ENCODE measurements around the gene REX1BD. TPM values are rescaled to one million over a fixed set of nuclear protein-coding genes. Genes with fewer than 3 reads are reported as not detected.
A peak's percentile ranks its signal among the peaks of the same experiment; 100 is the strongest.

The REX1BD gene
- total RNA-seq, 2 experiments from 2014 or later, result 105 to 109 TPM

GRCh38 chr19:18618236-18618635 is 29.6 kb downstream of the REX1BD start:
- H3K27ac Mint-ChIP-seq, result no peak overlapping the region
- DNase-seq (no peak), ATAC-seq (ENCODE audit: low read depth) (no peak)
- no peak overlapping the region for H3K4me3 Mint-ChIP-seq
- H3K27me3 Mint-ChIP-seq, result peaks cover 32% of the 10 kb centered on the region
- H3K9me3 Mint-ChIP-seq, result no peaks in the 10 kb centered on the region
- H3K36me3 Mint-ChIP-seq, result no peaks in the 10 kb centered on the region
- H3K4me1 Mint-ChIP-seq, result peaks cover 3% of the 10 kb centered on the region
- POLR2A ChIA-PET, result no interaction called here

GRCh38 chr19:18620311-18620710 is 31.7 kb downstream of the REX1BD start:
- POLR2A ChIA-PET, result interaction anchor here (0.7 kb wide), 1 partner anchor 696 kb away, joined by 3 read pairs; no protein-coding TSS in a partner anchor
- Mint-ChIP-seq H3K27me3 (peaks cover 15% of the 10 kb centered on the region), H3K4me1 (peaks cover 1% of the 10 kb centered on the region), H3K4me3 (no peak overlapping the region), H3K27ac (no peak overlapping the region), H3K9me3 (no peaks in the 10 kb centered on the region), H3K36me3 (no peaks in the 10 kb centered on the region)
- DNase-seq, result no peak
- ATAC-seq (ENCODE audit: low read depth), result no peak

GRCh38 chr19:18620902-18621301 is 32.3 kb downstream of the REX1BD start:
- peaks cover 12% of the 10 kb centered on the region for H3K27me3 Mint-ChIP-seq
- no peak for DNase-seq
- H3K36me3 Mint-ChIP-seq, result no peaks in the 10 kb centered on the region
- no peaks in the 10 kb centered on the region for H3K9me3 Mint-ChIP-seq
- ATAC-seq (ENCODE audit: low read depth), result no peak
- POLR2A ChIA-PET, result interaction anchor here (0.7 kb wide), 1 partner anchor 18 kb away, joined by 3 read pairs; no protein-coding TSS in a partner anchor
- H3K27ac Mint-ChIP-seq, result no peak overlapping the region
- H3K4me1 Mint-ChIP-seq, result peaks cover 1% of the 10 kb centered on the region
- no peak overlapping the region for H3K4me3 Mint-ChIP-seq

GRCh38 chr19:18626906-18627305 is 38.3 kb downstream of the REX1BD start:
- Mint-ChIP-seq H3K4me1 (peaks cover 1% of the 10 kb centered on the region), H3K27me3 (peaks cover 7% of the 10 kb centered on the region), H3K4me3 (no peak overlapping the region), H3K36me3 (no peaks in the 10 kb centered on the region), H3K9me3 (no peaks in the 10 kb centered on the region), H3K27ac (no peak overlapping the region)
- no peak for ATAC-seq (ENCODE audit: low read depth)
- no peak for DNase-seq
- POLR2A ChIA-PET, result no interaction called here

- Mint-ChIP-seq H3K4me3 (no peak overlapping the region), H3K36me3 (no peaks in the 10 kb centered on the region), H3K27me3 (peaks cover under 1% of the 10 kb centered on the region), H3K9me3 (no peaks in the 10 kb centered on the region), H3K27ac (no peak overlapping the region), H3K4me1 (no peaks in the 10 kb centered on the region)
- POLR2A ChIA-PET, result interaction anchor here (1.0 kb wide), 1 partner anchor 53 kb away, joined by 3 read pairs; no protein-coding TSS in a partner anchor
- ATAC-seq (ENCODE audit: low read depth) (no peak), DNase-seq (no peak)
These were observed 40.8 kb downstream of the REX1BD start for GRCh38 chr19:18629166-18630088.

- DNase-seq, result no peak
- Mint-ChIP-seq H3K4me1 (peaks cover 23% of the 10 kb centered on the region), H3K9me3 (no peaks in the 10 kb centered on the region), H3K27ac (no peak overlapping the region), H3K4me3 (no peak overlapping the region), H3K27me3 (peaks cover 9% of the 10 kb centered on the region), H3K36me3 (no peaks in the 10 kb centered on the region)
- ATAC-seq (ENCODE audit: low read depth), result no peak
- POLR2A ChIA-PET, result no interaction called here
These were observed 44.7 kb downstream of the REX1BD start for GRCh38 chr19:18633321-18633720.

- DNase-seq, result no peak
- Mint-ChIP-seq H3K27ac (no peak overlapping the region), H3K27me3 (peaks cover 9% of the 10 kb centered on the region), H3K9me3 (no peaks in the 10 kb centered on the region), H3K4me1 (peaks cover 24% of the 10 kb centered on the region), H3K4me3 (no peak overlapping the region), H3K36me3 (peaks cover 2% of the 10 kb centered on the region)
- POLR2A ChIA-PET, result interaction anchor here (1.2 kb wide), 1 partner anchor 46 kb away, joined by 3 read pairs; the partner anchor contains the start of gene REX1BD
- ATAC-seq (ENCODE audit: low read depth), result no peak
These were observed 46.2 kb downstream of the REX1BD start for GRCh38 chr19:18634612-18635297.

- H3K9me3 Mint-ChIP-seq, result no peaks in the 10 kb centered on the region
- H3K4me1 Mint-ChIP-seq, result peaks cover 24% of the 10 kb centered on the region
- POLR2A ChIA-PET, result no interaction called here
- H3K4me3 Mint-ChIP-seq, result peak overlapping the region; percentile 82
- peaks cover 9% of the 10 kb centered on the region for H3K27me3 Mint-ChIP-seq
- ATAC-seq (ENCODE audit: low read depth) (no peak), DNase-seq (no peak)
- peak overlapping the region; percentile 85 for H3K27ac Mint-ChIP-seq
- H3K36me3 Mint-ChIP-seq, result peaks cover 2% of the 10 kb centered on the region
These were observed 47.2 kb downstream of the REX1BD start for GRCh38 chr19:18635831-18636182.

GRCh38 chr19:18636183-18636968 is 47.8 kb downstream of the REX1BD start:
- ATAC-seq (ENCODE audit: low read depth) (peak; percentile 94), DNase-seq (peak; percentile 99)
- peak overlapping the region; percentile 85 for H3K27ac Mint-ChIP-seq
- no peaks in the 10 kb centered on the region for H3K9me3 Mint-ChIP-seq
- peaks cover 9% of the 10 kb centered on the region for H3K27me3 Mint-ChIP-seq
- peaks cover 2% of the 10 kb centered on the region for H3K36me3 Mint-ChIP-seq
- H3K4me3 Mint-ChIP-seq, result peak overlapping the region; percentile 82
- POLR2A ChIA-PET, result no interaction called here
- peaks cover 24% of the 10 kb centered on the region for H3K4me1 Mint-ChIP-seq

GRCh38 chr19:18636969-18637629 is 48.5 kb downstream of the REX1BD start, which contains the start of gene KLHL26:
Gene KLHL26, plus strand, starts transcription at chr19:18637028. Its CDS starts 27 bp downstream, at chr19:18637055.
- peak; percentile 42 for DNase-seq
- POLR2A ChIA-PET, result no interaction called here

GRCh38 chr19:18637673-18638630 is 49.4 kb downstream of the REX1BD start:
- H3K27me3 Mint-ChIP-seq, result peaks cover 9% of the 10 kb centered on the region
- DNase-seq (no peak), ATAC-seq (ENCODE audit: low read depth) (no peak)
- H3K4me1 Mint-ChIP-seq, result peaks cover 24% of the 10 kb centered on the region
- POLR2A ChIA-PET, result no interaction called here
- peak overlapping the region; percentile 82 for H3K4me3 Mint-ChIP-seq
- no peaks in the 10 kb centered on the region for H3K9me3 Mint-ChIP-seq
- peaks cover 2% of the 10 kb centered on the region for H3K36me3 Mint-ChIP-seq
- peak overlapping the region; percentile 85 for H3K27ac Mint-ChIP-seq

More at GRCh38 chr19:18636969-18637629, 48.5 kb downstream of the REX1BD start, which contains the start of gene KLHL26:
- H3K36me3 Mint-ChIP-seq, result peaks cover 2% of the 10 kb centered on the region
- ATAC-seq (ENCODE audit: low read depth), result peak; percentile 49
- H3K27me3 Mint-ChIP-seq, result peaks cover 9% of the 10 kb centered on the region
- H3K27ac Mint-ChIP-seq, result peak within 1 kb of the TSS; percentile 85
- peak within 1 kb of the TSS; percentile 82 for H3K4me3 Mint-ChIP-seq
- no peaks in the 10 kb centered on the region for H3K9me3 Mint-ChIP-seq
- peaks cover 24% of the 10 kb centered on the region for H3K4me1 Mint-ChIP-seq

All from activated naive CD8-positive, alpha-beta T cell treated with anti-CD3 and anti-CD28 coated beads, Interleukin-2, amount 10 ng/mL, durations not matched to agents 7 days and 5 days (primary cell).